HEK293 (cell line): ENCODE results near the gene TEX52.

Source experiments
- CTCF ChIA-PET: fragments of 350-600 bp; formaldehyde crosslinking; extraction: SDS; loops from one replicate; lab custom pipeline; 2021; ENCODE audit warnings: antibody characterized with exemption; lab: Yijun Ruan, JAX
- POLR2A ChIA-PET: fragments of 300-600 bp; formaldehyde crosslinking; extraction: SDS; loops from one replicate; lab custom pipeline; 2020; ENCODE audit warnings: antibody characterized with exemption, inconsistent platforms; lab: Yijun Ruan, JAX
- H3K27ac ChIP-seq: fragments of 200-500 bp; sonication (Bioruptor generic); 2 replicates; pipeline ENCODE4 v1.5.1; 2014; ENCODE audit warnings: low read depth, low read length, control low read depth, inconsistent platforms; ENCODE audit errors: extremely low read depth
- H3K36me3 ChIP-seq, 2 experiments: fragments of 200-500 bp in 1 of 2; sonication (Bioruptor generic) in 1 of 2; 1 replicate in 1 of 2; 2 replicates in 1 of 2; pipeline ENCODE4 v1.5.1; 2014 to 2017; ENCODE audit warnings: inconsistent platforms in 2 of 2, low read length in 2 of 2; ENCODE audit not compliant: control insufficient read depth in 2 of 2, insufficient read depth in 1 of 2
- H3K4me1 ChIP-seq: fragments of 200-500 bp; sonication (Bioruptor generic); 2 replicates; pipeline ENCODE4 v1.5.1; 2014; ENCODE audit warnings: mild to moderate bottlenecking, low read length, inconsistent platforms; ENCODE audit not compliant: control insufficient read depth, insufficient read depth
- H3K4me3 ChIP-seq: 2 replicates; pipeline ENCODE4 v1.5.1; 2011; ENCODE audit warnings: low read depth, mild to moderate bottlenecking, control low read depth, low read length, moderate library complexity
- H3K9me3 ChIP-seq: fragments of 200-500 bp; sonication (Bioruptor generic); 2 replicates; pipeline ENCODE4 v1.5.1; 2014; ENCODE audit warnings: low read depth, low read length, inconsistent platforms; ENCODE audit not compliant: control insufficient read depth, insufficient read depth
- GFI1B ChIP-seq: fragments of 450-650 bp; formaldehyde crosslinking; IDR thresholded peaks from 2 replicates; pipeline ENCODE4 v1.5.1; 2016; ENCODE audit warnings: missing biosample characterization, missing genetic modification characterization
- HOXD13 ChIP-seq: sonication (generic); formaldehyde crosslinking; IDR thresholded peaks from 2 replicates; pipeline ENCODE4 v1.8.0; 2022; ENCODE audit warnings: missing genetic modification reagents, borderline replicate concordance
- IKZF3 ChIP-seq: fragments of 450-650 bp; IDR thresholded peaks from 2 replicates; pipeline ENCODE4 v1.5.0; 2018; ENCODE audit warnings: missing biosample characterization, mild to moderate bottlenecking, missing genetic modification characterization, moderate library complexity
- KLF10 ChIP-seq: fragments of 450-650 bp; IDR thresholded peaks from 2 replicates; pipeline ENCODE4 v1.5.1; 2018; ENCODE audit warnings: missing biosample characterization, mild to moderate bottlenecking, missing genetic modification characterization
- YY2 ChIP-seq: fragments of 450-650 bp; formaldehyde crosslinking; IDR thresholded peaks from 2 replicates; pipeline ENCODE4 v1.5.1; 2016; ENCODE audit warnings: missing biosample characterization, missing genetic modification characterization
- ZBTB1 ChIP-seq: fragments of 450-650 bp; formaldehyde crosslinking; IDR thresholded peaks from 2 replicates; pipeline ENCODE4 v1.5.1; 2016; ENCODE audit warnings: missing biosample characterization, missing genetic modification characterization
- ZBTB48 ChIP-seq: fragments of 450-650 bp; formaldehyde crosslinking; IDR thresholded peaks from 2 replicates; pipeline ENCODE4 v1.5.1; 2016; ENCODE audit warnings: missing biosample characterization, missing genetic modification characterization
- ZFP69B ChIP-seq: fragments of 450-650 bp; formaldehyde crosslinking; IDR thresholded peaks from 2 replicates; pipeline ENCODE4 v1.5.1; 2016; ENCODE audit warnings: missing biosample characterization, missing genetic modification characterization
- ZNF140 ChIP-seq: fragments of 450-650 bp; formaldehyde crosslinking; IDR thresholded peaks from 2 replicates; pipeline ENCODE4 v1.5.1; 2016; ENCODE audit warnings: missing biosample characterization, missing genetic modification characterization
- ZNF248 ChIP-seq: fragments of 450-650 bp; formaldehyde crosslinking; IDR thresholded peaks from 2 replicates; pipeline ENCODE4 v1.5.1; 2017; ENCODE audit warnings: missing biosample characterization, missing genetic modification characterization
- ZNF366 ChIP-seq: fragments of 450-650 bp; formaldehyde crosslinking; conservative IDR thresholded peaks from 2 replicates; pipeline ENCODE4 v1.5.1; 2016; ENCODE audit warnings: missing biosample characterization, missing genetic modification characterization
- ZNF433 ChIP-seq: fragments of 450-650 bp; formaldehyde crosslinking; IDR thresholded peaks from 2 replicates; pipeline ENCODE4 v1.5.1; 2016; ENCODE audit warnings: missing biosample characterization, missing genetic modification characterization, low read depth
- ZNF501 ChIP-seq: fragments of 450-650 bp; formaldehyde crosslinking; IDR thresholded peaks from 2 replicates; pipeline ENCODE4 v1.5.1; 2016; ENCODE audit warnings: missing biosample characterization, missing genetic modification characterization
- ZNF558 ChIP-seq: fragments of 450-650 bp; formaldehyde crosslinking; IDR thresholded peaks from 2 replicates; pipeline ENCODE4 v1.5.1; 2016; ENCODE audit warnings: missing biosample characterization, missing genetic modification characterization
- ZNF621 ChIP-seq: fragments of 450-650 bp; formaldehyde crosslinking; IDR thresholded peaks from 2 replicates; pipeline ENCODE4 v1.5.1; 2017; ENCODE audit warnings: missing biosample characterization, missing genetic modification characterization
- ZNF670 ChIP-seq: fragments of 450-650 bp; formaldehyde crosslinking; IDR thresholded peaks from 2 replicates; pipeline ENCODE4 v1.5.1; 2016; ENCODE audit warnings: missing biosample characterization, missing genetic modification characterization, low read depth
- ZNF768 ChIP-seq: fragments of 450-650 bp; formaldehyde crosslinking; IDR thresholded peaks from 2 replicates; pipeline ENCODE4 v1.5.1; 2018; ENCODE audit warnings: missing biosample characterization, mild to moderate bottlenecking, missing genetic modification characterization
- ZNF777 ChIP-seq: fragments of 450-650 bp; formaldehyde crosslinking; IDR thresholded peaks from 2 replicates; pipeline ENCODE4 v1.5.1; 2017; ENCODE audit warnings: missing biosample characterization, missing genetic modification characterization, borderline replicate concordance
- ZSCAN30 ChIP-seq: fragments of 450-650 bp; IDR thresholded peaks from 2 replicates; pipeline ENCODE4 v1.5.1; 2018; ENCODE audit warnings: missing biosample characterization, mild to moderate bottlenecking, missing genetic modification characterization, moderate library complexity
- TF ChIP-seq, protein P1 (sequence below): fragments of 450-650 bp; formaldehyde crosslinking; IDR thresholded peaks from 2 replicates; pipeline ENCODE4 v1.5.1; 2016; ENCODE audit warnings: missing biosample characterization, missing genetic modification characterization
- TF ChIP-seq, protein P2 (sequence below): fragments of 450-650 bp; formaldehyde crosslinking; IDR thresholded peaks from 2 replicates; pipeline ENCODE4 v1.5.1; 2016; ENCODE audit warnings: missing biosample characterization, missing genetic modification characterization
- TF ChIP-seq, protein P3 (sequence below): fragments of 450-650 bp; formaldehyde crosslinking; IDR thresholded peaks from 2 replicates; pipeline ENCODE4 v1.5.1; 2016; ENCODE audit warnings: missing biosample characterization, missing genetic modification characterization

Gene TEX52

DNA sequence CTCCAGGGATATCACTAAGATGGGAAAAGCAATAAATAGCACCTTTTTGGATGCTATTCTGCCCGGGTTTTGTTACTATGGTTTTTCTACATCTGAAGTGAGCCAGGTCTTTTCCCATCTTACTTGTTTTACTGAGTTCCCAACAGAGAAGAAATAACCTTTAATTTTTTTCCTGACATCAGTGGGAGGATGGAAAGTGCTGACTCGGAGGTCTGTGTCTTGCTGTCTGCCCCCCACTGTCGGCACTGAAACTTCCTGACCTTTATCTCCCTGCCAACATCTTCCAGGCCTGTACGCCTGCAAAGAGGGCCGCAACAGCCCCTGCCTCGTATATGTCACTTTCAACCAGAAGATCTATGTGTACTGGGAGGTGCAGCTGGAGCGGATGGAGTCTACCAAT lies 33.4 kb downstream of the TEX52 start:
- ChIA-PET POLR2A (no interaction called here), CTCF (interaction anchor here (0.5 to 1.0 kb wide), 3 partner anchors 9 to 40 kb away, joined by 3 read pairs; no protein-coding TSS in a partner anchor)
- H3K36me3 ChIP-seq = peaks cover 33 to 90% of the 10 kb centered on the region in 2 experiments
- no peaks in the 10 kb centered on the region for H3K9me3 ChIP-seq
- no peak overlapping the region for H3K27ac ChIP-seq
- TF ChIP-seq, protein P1, sequence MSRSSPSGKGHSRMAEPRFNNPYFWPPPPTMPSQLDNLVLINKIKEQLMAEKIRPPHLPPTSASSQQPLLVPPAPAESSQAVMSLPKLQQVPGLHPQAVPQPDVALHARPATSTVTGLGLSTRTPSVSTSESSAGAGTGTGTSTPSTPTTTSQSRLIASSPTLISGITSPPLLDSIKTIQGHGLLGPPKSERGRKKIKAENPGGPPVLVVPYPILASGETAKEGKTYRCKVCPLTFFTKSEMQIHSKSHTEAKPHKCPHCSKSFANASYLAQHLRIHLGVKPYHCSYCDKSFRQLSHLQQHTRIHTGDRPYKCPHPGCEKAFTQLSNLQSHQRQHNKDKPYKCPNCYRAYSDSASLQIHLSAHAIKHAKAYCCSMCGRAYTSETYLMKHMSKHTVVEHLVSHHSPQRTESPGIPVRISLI (tag by site-specific recombination) = no peak
- TF ChIP-seq ZNF670 = no peak
- TF ChIP-seq, all 188 proteins: peak for 0
- H3K4me3 ChIP-seq = no peak overlapping the region
- H3K4me1 ChIP-seq = no peaks in the 10 kb centered on the region

DNA sequence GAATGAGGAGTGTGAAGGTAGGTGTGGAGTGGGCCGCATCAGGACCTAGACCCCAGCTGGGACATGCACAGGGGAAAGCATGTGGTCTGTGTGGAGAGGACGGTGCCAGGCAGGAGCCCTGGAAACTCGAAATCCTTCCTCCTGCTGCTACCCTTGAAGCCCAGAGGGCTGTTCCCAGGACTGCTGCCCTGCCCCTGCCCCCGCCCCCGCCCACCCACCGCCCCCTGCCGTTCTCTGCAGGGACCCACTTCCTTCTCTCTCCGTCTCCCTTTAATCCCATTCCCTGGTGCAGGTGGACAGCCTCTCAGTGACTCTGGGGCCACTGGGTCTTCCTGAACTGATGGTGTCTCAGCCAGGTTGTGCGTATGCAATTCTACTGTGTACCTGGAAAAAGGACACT lies 36.4 kb downstream of the TEX52 start:
- no peaks in the 10 kb centered on the region for H3K9me3 ChIP-seq
- TF ChIP-seq ZNF140 (tag by site-specific recombination) = no peak
- TF ChIP-seq ZNF248 (tag by site-specific recombination) = no peak
- no peak for TF ChIP-seq ZSCAN30 (tag by site-specific recombination)
- no peak for TF ChIP-seq ZBTB48
- no peak for TF ChIP-seq ZNF501 (tag by site-specific recombination)
- TF ChIP-seq ZNF558 = no peak
- TF ChIP-seq ZNF621 (tag by site-specific recombination) = no peak
- TF ChIP-seq YY2 (tag by site-specific recombination) = no peak
- TF ChIP-seq, protein P2, sequence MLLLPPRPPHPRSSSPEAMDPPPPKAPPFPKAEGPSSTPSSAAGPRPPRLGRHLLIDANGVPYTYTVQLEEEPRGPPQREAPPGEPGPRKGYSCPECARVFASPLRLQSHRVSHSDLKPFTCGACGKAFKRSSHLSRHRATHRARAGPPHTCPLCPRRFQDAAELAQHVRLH = no peak
- no peak for TF ChIP-seq ZNF777 (tag by site-specific recombination)
- no peak for TF ChIP-seq KLF10
- no peak for TF ChIP-seq HOXD13 (CRISPR knock-in tag)
- TF ChIP-seq, protein P3, sequence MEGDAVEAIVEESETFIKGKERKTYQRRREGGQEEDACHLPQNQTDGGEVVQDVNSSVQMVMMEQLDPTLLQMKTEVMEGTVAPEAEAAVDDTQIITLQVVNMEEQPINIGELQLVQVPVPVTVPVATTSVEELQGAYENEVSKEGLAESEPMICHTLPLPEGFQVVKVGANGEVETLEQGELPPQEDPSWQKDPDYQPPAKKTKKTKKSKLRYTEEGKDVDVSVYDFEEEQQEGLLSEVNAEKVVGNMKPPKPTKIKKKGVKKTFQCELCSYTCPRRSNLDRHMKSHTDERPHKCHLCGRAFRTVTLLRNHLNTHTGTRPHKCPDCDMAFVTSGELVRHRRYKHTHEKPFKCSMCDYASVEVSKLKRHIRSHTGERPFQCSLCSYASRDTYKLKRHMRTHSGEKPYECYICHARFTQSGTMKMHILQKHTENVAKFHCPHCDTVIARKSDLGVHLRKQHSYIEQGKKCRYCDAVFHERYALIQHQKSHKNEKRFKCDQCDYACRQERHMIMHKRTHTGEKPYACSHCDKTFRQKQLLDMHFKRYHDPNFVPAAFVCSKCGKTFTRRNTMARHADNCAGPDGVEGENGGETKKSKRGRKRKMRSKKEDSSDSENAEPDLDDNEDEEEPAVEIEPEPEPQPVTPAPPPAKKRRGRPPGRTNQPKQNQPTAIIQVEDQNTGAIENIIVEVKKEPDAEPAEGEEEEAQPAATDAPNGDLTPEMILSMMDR (tag by site-specific recombination) = no peak
- no peak for TF ChIP-seq ZBTB1 (tag by site-specific recombination)
- no peaks in the 10 kb centered on the region for H3K4me1 ChIP-seq
- H3K36me3 ChIP-seq = peaks cover 23 to 81% of the 10 kb centered on the region in 2 experiments
- ChIA-PET POLR2A (no interaction called here), CTCF (no interaction called here)
- H3K27ac ChIP-seq = no peak overlapping the region
- H3K4me3 ChIP-seq = no peak overlapping the region

DNA sequence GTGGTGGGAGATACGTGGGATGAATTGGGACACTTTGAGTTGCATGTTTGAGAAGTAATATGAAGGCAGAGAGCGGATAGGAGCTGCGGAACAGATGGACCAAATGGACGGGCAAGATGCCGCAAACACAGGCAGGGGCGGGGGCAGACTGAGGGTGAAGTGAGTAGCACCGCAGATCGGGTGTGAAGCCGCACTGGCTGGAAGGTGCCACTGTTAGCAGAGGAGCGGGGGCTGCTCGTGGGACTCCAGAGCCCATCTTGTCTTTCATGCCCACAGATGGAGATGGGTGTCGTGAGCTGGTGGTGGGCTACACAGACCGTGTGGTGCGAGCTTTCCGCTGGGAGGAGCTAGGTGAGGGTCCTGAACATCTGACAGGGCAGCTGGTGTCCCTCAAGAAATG lies 37.0 kb downstream of the TEX52 start:
- no peak for TF ChIP-seq ZNF366 (tag by site-specific recombination)
- TF ChIP-seq, protein P1 (tag by site-specific recombination) = no peak
- no peak for TF ChIP-seq ZSCAN30 (tag by site-specific recombination)
- no peak for TF ChIP-seq ZFP69B (tag by site-specific recombination)
- TF ChIP-seq ZNF433 = no peak
- no peak for TF ChIP-seq IKZF3 (tag by site-specific recombination)
- no peak for TF ChIP-seq GFI1B (tag by site-specific recombination)
- TF ChIP-seq ZNF768 (tag by site-specific recombination) = no peak
- POLR2A ChIA-PET = interaction anchor here (0.7 kb wide), 1 partner anchor 23 kb away, joined by 7 read pairs; no protein-coding TSS in a partner anchor
- Histone ChIP-seq H3K36me3 (peaks cover 22 to 77% of the 10 kb centered on the region in 2 experiments), H3K4me3 (no peak overlapping the region), H3K4me1 (no peaks in the 10 kb centered on the region), H3K9me3 (no peaks in the 10 kb centered on the region), H3K27ac (no peak overlapping the region)
- CTCF ChIA-PET = no interaction called here
